ENCODE results near the gene PLEKHA6.

The PLEKHA6 gene

GRCh38 chr1:204259782-204260181, 99.9 kb downstream of the PLEKHA6 start:
- no peak overlapping the region for H3K27ac ChIP-seq (replicated peaks)
- DNase-seq (ENCODE audit: low read depth in 1 of 2, low spot score in 1 of 2) = no peak
- H3K4me3 ChIP-seq (replicated peaks; ENCODE audit: insufficient read depth, low read length) = no peak overlapping the region
- TF ChIP-seq SPI1 (IDR thresholded peaks at IDR 0.05; ENCODE audit: borderline replicate concordance, low read depth) (no peak), POLR2AphosphoS5 (IDR thresholded peaks at IDR 0.05; ENCODE audit: low read depth) (no peak), CTCF (IDR thresholded peaks at IDR 0.05; ENCODE audit: insufficient read depth, low read length) (no peak), GABPA (IDR thresholded peaks at IDR 0.05; ENCODE audit: low read depth) (no peak), REST (IDR thresholded peaks at IDR 0.05; ENCODE audit: insufficient replicate concordance, low read depth) (no peak)
- H3K27me3 ChIP-seq (ENCODE audit: insufficient read depth, poor library complexity, severe bottlenecking) = no peaks in the 10 kb centered on the region

GRCh38 chr1:204259196-204259595, 100.5 kb downstream of the PLEKHA6 start:
- no peak for TF ChIP-seq CTCF (IDR thresholded peaks at IDR 0.05; ENCODE audit: insufficient read depth, low read length)
- no peak for TF ChIP-seq GABPA (IDR thresholded peaks at IDR 0.05; ENCODE audit: low read depth)
- no peak for TF ChIP-seq POLR2AphosphoS5 (IDR thresholded peaks at IDR 0.05; ENCODE audit: low read depth)
- TF ChIP-seq SPI1 (IDR thresholded peaks at IDR 0.05; ENCODE audit: borderline replicate concordance, low read depth) = no peak
- TF ChIP-seq REST (IDR thresholded peaks at IDR 0.05; ENCODE audit: insufficient replicate concordance, low read depth) = no peak

GRCh38 chr1:204258213-204259115, 101.3 kb downstream of the PLEKHA6 start:
- TF ChIP-seq CTCF (IDR thresholded peaks at IDR 0.05; ENCODE audit: insufficient read depth, low read length) (peak; percentile 70), POLR2AphosphoS5 (IDR thresholded peaks at IDR 0.05; ENCODE audit: low read depth) (no peak), GABPA (IDR thresholded peaks at IDR 0.05; ENCODE audit: low read depth) (no peak), SPI1 (IDR thresholded peaks at IDR 0.05; ENCODE audit: borderline replicate concordance, low read depth) (no peak), REST (IDR thresholded peaks at IDR 0.05; ENCODE audit: insufficient replicate concordance, low read depth) (no peak)
- Histone ChIP-seq H3K4me3 (replicated peaks; ENCODE audit: insufficient read depth, low read length) (no peak overlapping the region), H3K27ac (replicated peaks) (no peak overlapping the region), H3K27me3 (ENCODE audit: insufficient read depth, poor library complexity, severe bottlenecking) (no peaks in the 10 kb centered on the region)
- peak in 1 of 2 experiments; percentile 43 for DNase-seq (ENCODE audit: low read depth in 1 of 2, low spot score in 1 of 2)

More at GRCh38 chr1:204259196-204259595, 100.5 kb downstream of the PLEKHA6 start:
- Histone ChIP-seq H3K27ac (replicated peaks) (no peak overlapping the region), H3K4me3 (replicated peaks; ENCODE audit: insufficient read depth, low read length) (no peak overlapping the region), H3K27me3 (ENCODE audit: insufficient read depth, poor library complexity, severe bottlenecking) (no peaks in the 10 kb centered on the region)
- no peak for DNase-seq (ENCODE audit: low read depth in 1 of 2, low spot score in 1 of 2)
